IMR-90 (cell line): ENCODE results near the gene RRP8. TPM values are rescaled to one million over a fixed set of nuclear protein-coding genes. Genes with fewer than 3 reads are reported as not detected.

Experiments
- ATAC-seq: fragments of 200-7000 bp; cut with Tn5 transposase; 2 replicates; pipeline ENCODE4 v1.9.1; 2020; ENCODE audit warnings: low read depth, mild to moderate bottlenecking, moderate library complexity
- BruUV-seq: library from RNA; stranded (reverse); fragments of 400-500 nt; replicated peaks from 2 replicates; lab custom pipeline; 2021; lab: Mats Ljungman, UMichigan
- CTCF ChIA-PET: fragments of 300-600 bp; formaldehyde crosslinking; extraction: SDS; loops from one replicate; lab custom pipeline; 2021; ENCODE audit warnings: antibody characterized with exemption; lab: Yijun Ruan, JAX
- POLR2A ChIA-PET: fragments of 300-600 bp; sonication (Branson Sonifier 250); formaldehyde crosslinking; loops from one replicate; lab custom pipeline; 2022; ENCODE audit warnings: antibody characterized with exemption; ENCODE audit not compliant: unreplicated experiment; lab: Charles Lee
- DNase-seq: peaks from one replicate; pipeline ENCODE4 v3.0.0; 2013
- H2AFZ ChIP-seq: replicated peaks from 2 replicates; pipeline ENCODE3; 2013; ENCODE audit warnings: low read length, mild to moderate bottlenecking; ENCODE audit not compliant: poor library complexity
- H2AK5ac ChIP-seq: 2 replicates; pipeline ENCODE4 v1.6.1; 2013; ENCODE audit warnings: low read depth, low read length, inconsistent platforms
- H2AK9ac ChIP-seq: replicated peaks from 2 replicates; pipeline ENCODE3; 2013; ENCODE audit warnings: mild to moderate bottlenecking, low read depth, low read length, moderate library complexity; ENCODE audit not compliant: poor library complexity
- H2BK120ac ChIP-seq: 2 replicates; pipeline ENCODE4 v1.6.1; 2013; ENCODE audit warnings: low read depth, low read length, inconsistent platforms
- H2BK15ac ChIP-seq: 3 replicates; pipeline ENCODE4 v1.6.1; 2013; ENCODE audit warnings: low read depth, low read length, inconsistent platforms
- H2BK20ac ChIP-seq: 2 replicates; pipeline ENCODE4 v1.6.1; 2013; ENCODE audit warnings: low read depth, mild to moderate bottlenecking, inconsistent platforms, low read length, moderate library complexity
- H2BK5ac ChIP-seq: 2 replicates; pipeline ENCODE4 v1.6.1; 2013; ENCODE audit warnings: mild to moderate bottlenecking, low read depth, low read length, inconsistent platforms; ENCODE audit not compliant: poor library complexity, severe bottlenecking
- H3K14ac ChIP-seq: replicated peaks from 2 replicates; pipeline ENCODE4 v1.6.1; 2013; ENCODE audit warnings: low read depth, low read length, inconsistent platforms
- H3K18ac ChIP-seq: 2 replicates; pipeline ENCODE4 v1.6.1; 2013; ENCODE audit warnings: low read depth, low read length, control low read depth
- H3K23ac ChIP-seq: 2 replicates; pipeline ENCODE4 v1.6.1; 2013; ENCODE audit warnings: low read depth, low read length, inconsistent platforms
- H3K27ac ChIP-seq: 2 replicates; pipeline ENCODE4 v1.5.1; 2013; ENCODE audit warnings: mild to moderate bottlenecking, control low read depth, low read length; ENCODE audit not compliant: insufficient read depth
- H3K27me3 ChIP-seq: 2 replicates; pipeline ENCODE4 v1.6.1; 2013; ENCODE audit warnings: low read length; ENCODE audit not compliant: control insufficient read depth, insufficient read depth
- H3K36me3 ChIP-seq: 2 replicates; pipeline ENCODE4 v1.6.1; 2013; ENCODE audit warnings: low read length, mixed read lengths; ENCODE audit not compliant: control insufficient read depth, insufficient read depth
- H3K4ac ChIP-seq: 2 replicates; pipeline ENCODE4 v1.6.1; 2013; ENCODE audit warnings: low read depth, low read length, inconsistent platforms
- H3K4me1 ChIP-seq: 2 replicates; pipeline ENCODE4 v1.6.1; 2013; ENCODE audit warnings: low read length, mixed read lengths; ENCODE audit not compliant: control insufficient read depth, insufficient read depth
- H3K4me2 ChIP-seq: 2 replicates; pipeline ENCODE4 v1.6.1; 2013; ENCODE audit warnings: low read depth, mild to moderate bottlenecking, control low read depth, low read length, moderate library complexity
- H3K4me3 ChIP-seq: 2 replicates; pipeline ENCODE4 v1.5.1; 2013; ENCODE audit warnings: low read depth, mild to moderate bottlenecking, control low read depth, low read length, moderate library complexity; ENCODE audit not compliant: insufficient read depth
- H3K56ac ChIP-seq: 2 replicates; pipeline ENCODE4 v1.6.1; 2013; ENCODE audit warnings: low read length, inconsistent platforms; ENCODE audit not compliant: insufficient read depth; ENCODE audit errors: extremely low read depth
- H3K79me1 ChIP-seq, 2 experiments: 2 replicates each; pipeline ENCODE4 v1.6.1; 2013; ENCODE audit warnings: low read length in 2 of 2, inconsistent platforms in 1 of 2, low read depth in 1 of 2
- H3K9ac ChIP-seq: 2 replicates; pipeline ENCODE4 v1.6.1; 2013; ENCODE audit warnings: low read depth, low read length, control low read depth
- H3K9me1 ChIP-seq: 2 replicates; pipeline ENCODE4 v1.6.1; 2013; ENCODE audit warnings: low read length, inconsistent platforms; ENCODE audit not compliant: insufficient read depth
- H3K9me3 ChIP-seq: 2 replicates; pipeline ENCODE4 v1.6.1; 2013; ENCODE audit warnings: low read length; ENCODE audit not compliant: control insufficient read depth, insufficient read depth
- H4K20me1 ChIP-seq: 2 replicates; pipeline ENCODE4 v1.6.1; 2013; ENCODE audit warnings: low read length, inconsistent platforms; ENCODE audit not compliant: insufficient read depth
- H4K5ac ChIP-seq: 2 replicates; pipeline ENCODE4 v1.6.1; 2013; ENCODE audit warnings: mild to moderate bottlenecking, low read depth, low read length, control low read depth
- H4K8ac ChIP-seq, 2 experiments: 2 replicates each; pipeline ENCODE4 v1.6.1; 2013; ENCODE audit warnings: low read depth in 2 of 2, low read length in 2 of 2, control low read depth in 1 of 2, inconsistent platforms in 1 of 2
- H4K91ac ChIP-seq: 2 replicates; pipeline ENCODE4 v1.6.1; 2013; ENCODE audit warnings: low read depth, low read length, inconsistent platforms; ENCODE audit not compliant: insufficient read depth
- CHD1 ChIP-seq: IDR thresholded peaks from 2 replicates; pipeline ENCODE4 v1.6.1; 2012; ENCODE audit warnings: low read depth, low read length, improper control_type of control experiment
- MXI1 ChIP-seq: IDR thresholded peaks from 2 replicates; pipeline ENCODE4 v1.6.1; 2012; ENCODE audit warnings: low read depth, mild to moderate bottlenecking, low read length, moderate library complexity, borderline replicate concordance
- RFX5 ChIP-seq: IDR thresholded peaks from 2 replicates; pipeline ENCODE4 v1.8.0; 2012; ENCODE audit warnings: low read depth, mild to moderate bottlenecking, low read length, moderate library complexity
- USF2 ChIP-seq: fragments of 150-350 bp; IDR thresholded peaks from 2 replicates; pipeline ENCODE4 v1.6.1; 2017; ENCODE audit warnings: mild to moderate bottlenecking, antibody characterized with exemption, low read length, low read depth
- WGBS, 2 experiments: methylation state at CpG; one replicate each; pipeline versions ENCODE4 v1.1.5 to v1.1.7; 2013; ENCODE audit warnings: missing lambda C conversion rate in 2 of 2; ENCODE audit not compliant: insufficient read length in 1 of 2; ENCODE audit errors: extremely low coverage in 2 of 2; 5-methylcytosine and 5-hydroxymethylcytosine counted together
- dilution Hi-C: fragments of 300-500 bp; cut with HindIII; formaldehyde crosslinking; loops from one replicate; pipeline ENCODE4 v1.14.3; 2018; ENCODE audit warnings: low sequenced_read_pairs; ENCODE audit not compliant: unreplicated experiment
- in situ Hi-C: fragments of 300-500 bp; cut with MboI; formaldehyde crosslinking; loops from 3 replicates; pipeline ENCODE4 v1.14.3; 2019; ENCODE audit warnings: low sequenced_read_pairs, inconsistent platforms, mixed read lengths
- intact Hi-C: fragments of 100-400 bp; cut with micrococcal nuclease; formaldehyde crosslinking; loops from 2 replicates; pipeline ENCODE4 v1.10.0; 2022
- polyA plus RNA-seq, 3 experiments: library from polyadenylated mRNA; depleted of rRNA; stranded (reverse); fragments of >200 nt; gene quantifications; 2 replicates each; pipeline ENCODE4 v1.2.3, GENCODE V29; 2012; ENCODE audit warnings: low replicate concordance in 1 of 3
- total RNA-seq: library from RNA; depleted of rRNA; stranded (reverse); fragments of >200 nt; gene quantifications from 2 replicates; pipeline ENCODE4 v1.2.3, GENCODE V29; 2012

The RRP8 gene
- total and polyA plus RNA-seq, 2 of the 4 experiments (the other 2 are of a cell fraction) = 10.8 to 11.5 TPM

GRCh38 chr11:6640985-6641701, 37.7 kb upstream of the RRP8 start:
- peaks cover 5% of the 10 kb centered on the region; the same call in 1 of the 2 replicates for H4K20me1 ChIP-seq
- peaks cover 5 to 19% of the 10 kb centered on the region in 2 experiments; a peak in 3 of 4 replicates for H3K79me1 ChIP-seq
- no peak overlapping the region for H4K8ac ChIP-seq
- no peak overlapping the region for H2AK5ac ChIP-seq
- no peak overlapping the region for H3K4me2 ChIP-seq
- H3K27me3 ChIP-seq = no peaks in the 10 kb centered on the region
- 97% methylated on average over 10 of the region's 26 CpGs; no CpG with 5 or more reads in 1 of the 2 experiments for WGBS, 2 experiments
- ATAC-seq = no peak
- dilution Hi-C loops (no loop called here), in situ Hi-C loops (no loop called here), intact Hi-C loops (no loop called here)
- peaks cover 25% of the 10 kb centered on the region for H3K36me3 ChIP-seq
- DNase-seq = no peak
- no peak overlapping the region for H3K18ac ChIP-seq
- no peak overlapping the region for H3K27ac ChIP-seq
- no peaks in the 10 kb centered on the region for H3K9me3 ChIP-seq
- H2AFZ ChIP-seq = no peak overlapping the region
- no peak overlapping the region for H3K56ac ChIP-seq
- peaks cover 5% of the 10 kb centered on the region; the same call in 1 of the 2 replicates for H3K4me1 ChIP-seq
- H3K4ac ChIP-seq = no peak overlapping the region
- H3K9me1 ChIP-seq = peaks cover 7% of the 10 kb centered on the region
- H3K23ac ChIP-seq = no peak overlapping the region
- H2BK120ac ChIP-seq = no peak overlapping the region
- TF ChIP-seq MXI1 = no peak
- no peak for TF ChIP-seq RFX5
- TF ChIP-seq USF2 = no peak
- TF ChIP-seq CHD1 = no peak
- H3K9ac ChIP-seq = no peak overlapping the region
- CTCF ChIA-PET = no interaction called here
- BruUV-seq = no TSS peak
- no peak overlapping the region for H2BK5ac ChIP-seq
- H2BK15ac ChIP-seq = no peak overlapping the region
- POLR2A ChIA-PET = no interaction called here
- no peak overlapping the region for H4K91ac ChIP-seq
- no peak overlapping the region for H3K4me3 ChIP-seq
- H2BK20ac ChIP-seq = no peak overlapping the region
- H4K5ac ChIP-seq = no peak overlapping the region
- H3K14ac ChIP-seq = no peak overlapping the region
- no peak overlapping the region for H2AK9ac ChIP-seq
